GM13976 (cell line): Measurements from ENCODE around the gene CRTAC1.
"Not testable (repeated sequence)": the region's sequence is repeated elsewhere in the genome, so short reads cannot be mapped to it uniquely, and the experiment has no call there.

ENCODE experiments used
- DNase-seq: peaks from one replicate; pipeline ENCODE4 v3.0.0; 2012; ENCODE audit warnings: low spot score
- in situ Hi-C: fragments of 300-500 bp; cut with MboI; formaldehyde crosslinking; loops from one replicate; pipeline ENCODE4 v1.12.0; 2022; ENCODE audit warnings: low sequenced_read_pairs, mixed read lengths, inconsistent platforms; ENCODE audit not compliant: unreplicated experiment
- TF ChIP-seq, protein P1 (sequence below): IDR thresholded peaks from 2 replicates; pipeline ENCODE4 v1.5.1; 2012; ENCODE audit warnings: borderline replicate concordance, mild to moderate bottlenecking; ENCODE audit not compliant: insufficient read depth; ENCODE audit errors: extremely low read depth, missing control alignments, control extremely low read depth

The CRTAC1 gene

DNA sequence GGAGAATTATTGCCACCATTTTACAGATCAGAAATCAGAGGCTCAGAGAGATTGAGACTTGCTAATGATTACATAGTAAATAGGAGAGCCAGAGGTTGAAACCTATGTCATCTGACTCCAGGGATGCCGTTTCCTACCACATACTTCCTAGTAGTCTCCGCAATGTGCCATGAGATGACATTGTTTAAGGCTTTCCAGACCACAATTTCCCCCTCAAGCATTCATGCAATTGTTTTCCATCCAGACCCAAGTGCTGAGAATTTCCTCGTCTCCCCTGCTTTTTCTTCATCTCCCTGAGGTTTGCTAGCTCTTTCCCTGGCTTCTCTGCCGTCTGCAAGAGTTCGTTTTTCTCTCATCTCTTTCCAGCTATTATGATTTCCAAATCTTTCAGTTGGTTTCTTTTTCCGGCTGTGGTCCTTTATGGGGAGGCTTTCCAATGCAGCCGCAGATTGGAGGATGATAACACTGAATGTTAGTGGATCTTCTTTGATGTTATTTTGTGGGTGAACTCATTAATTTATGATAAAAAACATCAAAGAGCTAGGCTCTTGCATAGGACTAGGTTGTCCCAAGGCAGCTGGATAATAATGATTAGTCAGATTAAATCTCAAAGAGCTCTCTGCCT lies 187.7 kb downstream of the CRTAC1 start:
- TF ChIP-seq, protein P1, sequence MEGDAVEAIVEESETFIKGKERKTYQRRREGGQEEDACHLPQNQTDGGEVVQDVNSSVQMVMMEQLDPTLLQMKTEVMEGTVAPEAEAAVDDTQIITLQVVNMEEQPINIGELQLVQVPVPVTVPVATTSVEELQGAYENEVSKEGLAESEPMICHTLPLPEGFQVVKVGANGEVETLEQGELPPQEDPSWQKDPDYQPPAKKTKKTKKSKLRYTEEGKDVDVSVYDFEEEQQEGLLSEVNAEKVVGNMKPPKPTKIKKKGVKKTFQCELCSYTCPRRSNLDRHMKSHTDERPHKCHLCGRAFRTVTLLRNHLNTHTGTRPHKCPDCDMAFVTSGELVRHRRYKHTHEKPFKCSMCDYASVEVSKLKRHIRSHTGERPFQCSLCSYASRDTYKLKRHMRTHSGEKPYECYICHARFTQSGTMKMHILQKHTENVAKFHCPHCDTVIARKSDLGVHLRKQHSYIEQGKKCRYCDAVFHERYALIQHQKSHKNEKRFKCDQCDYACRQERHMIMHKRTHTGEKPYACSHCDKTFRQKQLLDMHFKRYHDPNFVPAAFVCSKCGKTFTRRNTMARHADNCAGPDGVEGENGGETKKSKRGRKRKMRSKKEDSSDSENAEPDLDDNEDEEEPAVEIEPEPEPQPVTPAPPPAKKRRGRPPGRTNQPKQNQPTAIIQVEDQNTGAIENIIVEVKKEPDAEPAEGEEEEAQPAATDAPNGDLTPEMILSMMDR, result no peak
- DNase-seq, result no peak
- in situ Hi-C loops, result no loop called here

- in situ Hi-C loops, DNase-seq: not testable (repeated sequence)
These were observed 188.3 kb downstream of the CRTAC1 start for GRCh38 chr10:97842114-97842513.

- DNase-seq, in situ Hi-C loops: not testable (repeated sequence)
These were observed 189.3 kb downstream of the CRTAC1 start for GRCh38 chr10:97841166-97841565.

- no peak for DNase-seq
- in situ Hi-C loops, result no loop called here
- TF ChIP-seq, protein P1, result no peak
These were observed 192.3 kb downstream of the CRTAC1 start for GRCh38 chr10:97838091-97838490.

GRCh38 chr10:97836446-97836845 lies 194.0 kb downstream of the CRTAC1 start:
- DNase-seq, result no peak
- TF ChIP-seq, protein P1, result no peak
- in situ Hi-C loops, result no loop called here

DNA sequence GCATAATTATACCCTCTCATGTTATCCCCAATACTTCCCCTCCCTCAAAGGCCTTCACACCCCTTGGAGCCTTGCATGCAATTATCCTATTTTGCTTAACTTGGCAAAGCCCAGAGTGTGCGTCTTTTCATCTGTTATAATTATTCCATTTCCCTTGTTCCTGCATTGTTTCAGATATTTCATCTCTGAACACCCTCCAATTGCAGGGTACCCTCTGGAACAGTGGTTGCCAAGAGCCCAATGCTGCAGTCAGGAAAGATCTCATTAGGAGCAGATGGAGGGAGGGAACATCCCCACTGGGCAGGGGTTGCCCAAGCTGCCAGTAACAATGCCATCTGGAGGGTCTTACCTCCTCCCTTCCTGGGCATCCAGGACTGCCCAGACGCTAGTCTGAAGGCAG lies 199.2 kb downstream of the CRTAC1 start:
- no peak for DNase-seq
- TF ChIP-seq, protein P1, result no peak
- in situ Hi-C loops, result no loop called here

GRCh38 chr10:97830064-97830463 lies 200.4 kb downstream of the CRTAC1 start:
- TF ChIP-seq, protein P1, result no peak
- in situ Hi-C loops, result no loop called here
- DNase-seq, result no peak

- TF ChIP-seq, protein P1, result no peak
- DNase-seq, result no peak
- in situ Hi-C loops, result no loop called here
These were observed 201.7 kb downstream of the CRTAC1 start for GRCh38 chr10:97828721-97829120.
